Measurements from ENCODE around the gene S100P.

DNA sequence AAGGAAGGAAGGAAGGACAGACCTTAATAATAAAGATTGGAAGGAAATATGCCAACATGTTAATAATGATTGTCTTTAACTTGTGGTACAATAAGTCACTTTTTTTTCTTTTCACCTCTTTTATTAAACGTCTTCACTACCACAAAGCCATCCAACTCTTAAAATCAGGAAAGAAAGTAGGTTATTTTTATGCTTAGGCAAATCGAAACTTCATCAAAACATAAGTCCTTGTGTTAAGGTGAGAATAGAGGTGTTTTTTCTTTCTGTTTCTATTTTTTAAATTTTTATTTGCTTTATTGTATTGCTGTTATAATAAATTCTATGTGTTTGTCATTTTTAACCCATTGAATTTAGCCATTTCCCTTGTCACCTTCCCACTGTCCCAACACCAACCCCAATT is 48.8 kb downstream of the S100P start:
- TF ChIP-seq POU2F2 (IDR thresholded peaks at IDR 0.05; ENCODE audit: low read depth, low read length) (no peak), POLR2AphosphoS5 (IDR thresholded peaks at IDR 0.05; ENCODE audit: low read depth, low read length) (no peak), POLR2A (IDR thresholded peaks at IDR 0.05; ENCODE audit: low read depth, low read length) (no peak), TAF1 (IDR thresholded peaks at IDR 0.05; ENCODE audit: low read depth, low read length) (no peak), SPI1 (IDR thresholded peaks at IDR 0.05; ENCODE audit: low read depth, low read length) (no peak)

Data from GM12891 (cell line).